ENCODE measurements around the gene CUX1.

Gene CUX1

GRCh38 chr7:102047167-102047566 is 229.7 kb downstream of the CUX1 start:
- TF ChIP-seq ZBTB48 (tag by site-specific recombination; IDR thresholded peaks at IDR 0.05), result no peak
- TF ChIP-seq ZBTB21 (tag by site-specific recombination; IDR thresholded peaks at IDR 0.05), result no peak
- no peak for TF ChIP-seq AEBP2 (tag by site-specific recombination; IDR thresholded peaks at IDR 0.05; ENCODE audit: borderline replicate concordance)
- no peak for TF ChIP-seq ZNF248 (tag by site-specific recombination; IDR thresholded peaks at IDR 0.05)
- TF ChIP-seq ZNF184 (tag by site-specific recombination; IDR thresholded peaks at IDR 0.05), result no peak
- TF ChIP-seq EGR2 (tag by site-specific recombination; IDR thresholded peaks at IDR 0.05; ENCODE audit: low read depth), result peak; percentile 45; the same call in 1 of the 2 replicates
- no peak for TF ChIP-seq ZNF221 (tag by site-specific recombination; IDR thresholded peaks at IDR 0.05; ENCODE audit: borderline replicate concordance)
- TF ChIP-seq HOXC10 (CRISPR knock-in tag; IDR thresholded peaks at IDR 0.05), result no peak
- TF ChIP-seq ZNF529 (tag by site-specific recombination; IDR thresholded peaks at IDR 0.05; ENCODE audit: insufficient replicate concordance), result no peak
- peak; percentile 98 for TF ChIP-seq ZNF366 (tag by site-specific recombination; conservative IDR thresholded peaks at IDR 0.05)
- peak; percentile 49 for TF ChIP-seq ZFHX2 (tag by site-specific recombination; conservative IDR thresholded peaks at IDR 0.05)
- TF ChIP-seq ZNF324 (tag by site-specific recombination; IDR thresholded peaks at IDR 0.05), result no peak
- no peak for TF ChIP-seq ZBTB20 (tag by site-specific recombination; IDR thresholded peaks at IDR 0.05)
- TF ChIP-seq ZNF114 (tag by site-specific recombination; IDR thresholded peaks at IDR 0.05), result no peak
- no peak for TF ChIP-seq ZNF626 (tag by site-specific recombination; IDR thresholded peaks at IDR 0.05)
- 0 out of 2 replicates have a peak, but pooled peaks have one; percentile 63 for TF ChIP-seq ZNF670 (tag by site-specific recombination; IDR thresholded peaks at IDR 0.05; ENCODE audit: low read depth)
- TF ChIP-seq ZNF785 (tag by site-specific recombination; IDR thresholded peaks at IDR 0.05), result peak; percentile 8; the same call in 1 of the 2 replicates
- TF ChIP-seq ZNF354C (tag by site-specific recombination; IDR thresholded peaks at IDR 0.05; ENCODE audit: borderline replicate concordance, low read depth), result no peak
- no peak for TF ChIP-seq ZNF133 (tag by site-specific recombination; IDR thresholded peaks at IDR 0.05)
- peak; percentile 8 for TF ChIP-seq ZBTB26 (tag by site-specific recombination; optimal IDR thresholded peaks at IDR 0.05)
- TF ChIP-seq ZBTB17 (tag by site-specific recombination; IDR thresholded peaks at IDR 0.05), result peak; percentile 59
- H3K36me3 ChIP-seq (ENCODE audit: control insufficient read depth in 2 of 2, insufficient read depth in 1 of 2, low read length in 2 of 2), result no peaks in the 10 kb centered on the region
- no peaks in the 10 kb centered on the region for H3K9me3 ChIP-seq (ENCODE audit: control insufficient read depth, insufficient read depth, low read depth, low read length)
- H3K27ac ChIP-seq (ENCODE audit: extremely low read depth, low read depth, low read length), result no peak overlapping the region
- H3K4me3 ChIP-seq (ENCODE audit: low read depth, low read length), result no peak overlapping the region
- ChIA-PET POLR2A (no interaction called here), CTCF (interaction anchor here (0.6 kb wide), 2 partner anchors 191 to 343 kb away, joined by 4 read pairs; no protein-coding TSS in a partner anchor)
- peaks cover 6% of the 10 kb centered on the region for H3K4me1 ChIP-seq (ENCODE audit: control insufficient read depth, insufficient read depth, low read length)

GRCh38 chr7:102049765-102050164 is 232.3 kb downstream of the CUX1 start:
- H3K4me3 ChIP-seq (ENCODE audit: low read depth, low read length), result no peak overlapping the region
- no peak for TF ChIP-seq ZFP37 (tag by site-specific recombination; IDR thresholded peaks at IDR 0.05)
- TF ChIP-seq ZBTB49 (tag by site-specific recombination; IDR thresholded peaks at IDR 0.05; ENCODE audit: low read depth), result no peak
- TF ChIP-seq ZNF391 (tag by site-specific recombination; IDR thresholded peaks at IDR 0.05; ENCODE audit: borderline replicate concordance, low read depth), result no peak
- no peak for TF ChIP-seq ZNF549 (tag by site-specific recombination; IDR thresholded peaks at IDR 0.05)
- no peak for TF ChIP-seq ZNF274 (IDR thresholded peaks at IDR 0.05; ENCODE audit: low read length)
- TF ChIP-seq ZNF274 (tag by site-specific recombination; IDR thresholded peaks at IDR 0.05; ENCODE audit: borderline replicate concordance), result no peak
- no peak for TF ChIP-seq PRDM10 (tag by site-specific recombination; IDR thresholded peaks at IDR 0.05)
- ChIA-PET CTCF (no interaction called here), POLR2A (interaction anchor here (1.1 kb wide), 1 partner anchor 13 kb away, joined by 4 read pairs; no protein-coding TSS in a partner anchor)
- H3K36me3 ChIP-seq (ENCODE audit: control insufficient read depth in 2 of 2, insufficient read depth in 1 of 2, low read length in 2 of 2), result no peaks in the 10 kb centered on the region
- peaks cover 6% of the 10 kb centered on the region for H3K4me1 ChIP-seq (ENCODE audit: control insufficient read depth, insufficient read depth, low read length)
- H3K9me3 ChIP-seq (ENCODE audit: control insufficient read depth, insufficient read depth, low read depth, low read length), result no peaks in the 10 kb centered on the region
- H3K27ac ChIP-seq (ENCODE audit: extremely low read depth, low read depth, low read length), result no peak overlapping the region
